IMR-90 (cell line): ENCODE results near the gene NBPF6. TPM values are rescaled to one million over a fixed set of nuclear protein-coding genes. Genes with fewer than 3 reads are reported as not detected.
"Not testable (repeated sequence)": the region's sequence is repeated elsewhere in the genome, so short reads cannot be mapped to it uniquely, and the experiment has no call there.

ENCODE experiments used
- ATAC-seq: fragments of 200-7000 bp; cut with Tn5 transposase; 2 replicates; pipeline ENCODE4 v1.9.1; 2020; ENCODE audit warnings: low read depth, mild to moderate bottlenecking, moderate library complexity
- Bru-seq: library from RNA; stranded (reverse); fragments of 400-500 nt; gene quantifications from one replicate; lab custom pipeline; 2021; lab: Mats Ljungman, UMichigan
- BruChase-seq, 2 experiments: library from RNA; stranded (reverse); fragments of 400-500 nt; gene quantifications; one replicate each; lab custom pipeline; 2021; lab: Mats Ljungman, UMichigan
- BruUV-seq: library from RNA; stranded (reverse); fragments of 400-500 nt; replicated peaks from 2 replicates; lab custom pipeline; 2021; lab: Mats Ljungman, UMichigan
- CTCF ChIA-PET: fragments of 300-600 bp; formaldehyde crosslinking; extraction: SDS; loops from one replicate; lab custom pipeline; 2021; ENCODE audit warnings: antibody characterized with exemption; lab: Yijun Ruan, JAX
- POLR2A ChIA-PET: fragments of 300-600 bp; sonication (Branson Sonifier 250); formaldehyde crosslinking; loops from one replicate; lab custom pipeline; 2022; ENCODE audit warnings: antibody characterized with exemption; ENCODE audit not compliant: unreplicated experiment; lab: Charles Lee
- DNase-seq: peaks from one replicate; pipeline ENCODE4 v3.0.0; 2013
- H2AFZ ChIP-seq: replicated peaks from 2 replicates; pipeline ENCODE3; 2013; ENCODE audit warnings: low read length, mild to moderate bottlenecking; ENCODE audit not compliant: poor library complexity
- H2AK5ac ChIP-seq: 2 replicates; pipeline ENCODE4 v1.6.1; 2013; ENCODE audit warnings: low read depth, low read length, inconsistent platforms
- H2AK9ac ChIP-seq: replicated peaks from 2 replicates; pipeline ENCODE3; 2013; ENCODE audit warnings: mild to moderate bottlenecking, low read depth, low read length, moderate library complexity; ENCODE audit not compliant: poor library complexity
- H2BK120ac ChIP-seq: 2 replicates; pipeline ENCODE4 v1.6.1; 2013; ENCODE audit warnings: low read depth, low read length, inconsistent platforms
- H2BK15ac ChIP-seq: 3 replicates; pipeline ENCODE4 v1.6.1; 2013; ENCODE audit warnings: low read depth, low read length, inconsistent platforms
- H2BK20ac ChIP-seq: 2 replicates; pipeline ENCODE4 v1.6.1; 2013; ENCODE audit warnings: low read depth, mild to moderate bottlenecking, inconsistent platforms, low read length, moderate library complexity
- H2BK5ac ChIP-seq: 2 replicates; pipeline ENCODE4 v1.6.1; 2013; ENCODE audit warnings: mild to moderate bottlenecking, low read depth, low read length, inconsistent platforms; ENCODE audit not compliant: poor library complexity, severe bottlenecking
- H3K14ac ChIP-seq: replicated peaks from 2 replicates; pipeline ENCODE4 v1.6.1; 2013; ENCODE audit warnings: low read depth, low read length, inconsistent platforms
- H3K18ac ChIP-seq: 2 replicates; pipeline ENCODE4 v1.6.1; 2013; ENCODE audit warnings: low read depth, low read length, control low read depth
- H3K23ac ChIP-seq: 2 replicates; pipeline ENCODE4 v1.6.1; 2013; ENCODE audit warnings: low read depth, low read length, inconsistent platforms
- H3K27ac ChIP-seq: 2 replicates; pipeline ENCODE4 v1.5.1; 2013; ENCODE audit warnings: mild to moderate bottlenecking, control low read depth, low read length; ENCODE audit not compliant: insufficient read depth
- H3K27me3 ChIP-seq: 2 replicates; pipeline ENCODE4 v1.6.1; 2013; ENCODE audit warnings: low read length; ENCODE audit not compliant: control insufficient read depth, insufficient read depth
- H3K36me3 ChIP-seq: 2 replicates; pipeline ENCODE4 v1.6.1; 2013; ENCODE audit warnings: low read length, mixed read lengths; ENCODE audit not compliant: control insufficient read depth, insufficient read depth
- H3K4ac ChIP-seq: 2 replicates; pipeline ENCODE4 v1.6.1; 2013; ENCODE audit warnings: low read depth, low read length, inconsistent platforms
- H3K4me1 ChIP-seq: 2 replicates; pipeline ENCODE4 v1.6.1; 2013; ENCODE audit warnings: low read length, mixed read lengths; ENCODE audit not compliant: control insufficient read depth, insufficient read depth
- H3K4me2 ChIP-seq: 2 replicates; pipeline ENCODE4 v1.6.1; 2013; ENCODE audit warnings: low read depth, mild to moderate bottlenecking, control low read depth, low read length, moderate library complexity
- H3K4me3 ChIP-seq: 2 replicates; pipeline ENCODE4 v1.5.1; 2013; ENCODE audit warnings: low read depth, mild to moderate bottlenecking, control low read depth, low read length, moderate library complexity; ENCODE audit not compliant: insufficient read depth
- H3K56ac ChIP-seq: 2 replicates; pipeline ENCODE4 v1.6.1; 2013; ENCODE audit warnings: low read length, inconsistent platforms; ENCODE audit not compliant: insufficient read depth; ENCODE audit errors: extremely low read depth
- H3K79me1 ChIP-seq, 2 experiments: 2 replicates each; pipeline ENCODE4 v1.6.1; 2013; ENCODE audit warnings: low read length in 2 of 2, inconsistent platforms in 1 of 2, low read depth in 1 of 2
- H3K9ac ChIP-seq: 2 replicates; pipeline ENCODE4 v1.6.1; 2013; ENCODE audit warnings: low read depth, low read length, control low read depth
- H3K9me1 ChIP-seq: 2 replicates; pipeline ENCODE4 v1.6.1; 2013; ENCODE audit warnings: low read length, inconsistent platforms; ENCODE audit not compliant: insufficient read depth
- H3K9me3 ChIP-seq: 2 replicates; pipeline ENCODE4 v1.6.1; 2013; ENCODE audit warnings: low read length; ENCODE audit not compliant: control insufficient read depth, insufficient read depth
- H4K20me1 ChIP-seq: 2 replicates; pipeline ENCODE4 v1.6.1; 2013; ENCODE audit warnings: low read length, inconsistent platforms; ENCODE audit not compliant: insufficient read depth
- H4K5ac ChIP-seq: 2 replicates; pipeline ENCODE4 v1.6.1; 2013; ENCODE audit warnings: mild to moderate bottlenecking, low read depth, low read length, control low read depth
- H4K8ac ChIP-seq, 2 experiments: 2 replicates each; pipeline ENCODE4 v1.6.1; 2013; ENCODE audit warnings: low read depth in 2 of 2, low read length in 2 of 2, control low read depth in 1 of 2, inconsistent platforms in 1 of 2
- H4K91ac ChIP-seq: 2 replicates; pipeline ENCODE4 v1.6.1; 2013; ENCODE audit warnings: low read depth, low read length, inconsistent platforms; ENCODE audit not compliant: insufficient read depth
- WGBS, 2 experiments: methylation state at CpG; one replicate each; pipeline versions ENCODE4 v1.1.5 to v1.1.7; 2013; ENCODE audit warnings: missing lambda C conversion rate in 2 of 2; ENCODE audit not compliant: insufficient read length in 1 of 2; ENCODE audit errors: extremely low coverage in 2 of 2; 5-methylcytosine and 5-hydroxymethylcytosine counted together
- dilution Hi-C: fragments of 300-500 bp; cut with HindIII; formaldehyde crosslinking; loops from one replicate; pipeline ENCODE4 v1.14.3; 2018; ENCODE audit warnings: low sequenced_read_pairs; ENCODE audit not compliant: unreplicated experiment
- in situ Hi-C: fragments of 300-500 bp; cut with MboI; formaldehyde crosslinking; loops from 3 replicates; pipeline ENCODE4 v1.14.3; 2019; ENCODE audit warnings: low sequenced_read_pairs, inconsistent platforms, mixed read lengths
- intact Hi-C: fragments of 100-400 bp; cut with micrococcal nuclease; formaldehyde crosslinking; loops from 2 replicates; pipeline ENCODE4 v1.10.0; 2022
- long read RNA-seq: library from polyadenylated mRNA; unstranded; transcript quantifications from one replicate; pipeline ENCODE4 v2.0.0, GENCODE V29; 2021; ENCODE audit not compliant: unreplicated experiment
- polyA plus RNA-seq, 3 experiments: library from polyadenylated mRNA; depleted of rRNA; stranded (reverse); fragments of >200 nt; gene quantifications; 2 replicates each; pipeline ENCODE4 v1.2.3, GENCODE V29; 2012; ENCODE audit warnings: low replicate concordance in 1 of 3
- total RNA-seq: library from RNA; depleted of rRNA; stranded (reverse); fragments of >200 nt; gene quantifications from 2 replicates; pipeline ENCODE4 v1.2.3, GENCODE V29; 2012; rRNA removed

NBPF6 gene, protein sequence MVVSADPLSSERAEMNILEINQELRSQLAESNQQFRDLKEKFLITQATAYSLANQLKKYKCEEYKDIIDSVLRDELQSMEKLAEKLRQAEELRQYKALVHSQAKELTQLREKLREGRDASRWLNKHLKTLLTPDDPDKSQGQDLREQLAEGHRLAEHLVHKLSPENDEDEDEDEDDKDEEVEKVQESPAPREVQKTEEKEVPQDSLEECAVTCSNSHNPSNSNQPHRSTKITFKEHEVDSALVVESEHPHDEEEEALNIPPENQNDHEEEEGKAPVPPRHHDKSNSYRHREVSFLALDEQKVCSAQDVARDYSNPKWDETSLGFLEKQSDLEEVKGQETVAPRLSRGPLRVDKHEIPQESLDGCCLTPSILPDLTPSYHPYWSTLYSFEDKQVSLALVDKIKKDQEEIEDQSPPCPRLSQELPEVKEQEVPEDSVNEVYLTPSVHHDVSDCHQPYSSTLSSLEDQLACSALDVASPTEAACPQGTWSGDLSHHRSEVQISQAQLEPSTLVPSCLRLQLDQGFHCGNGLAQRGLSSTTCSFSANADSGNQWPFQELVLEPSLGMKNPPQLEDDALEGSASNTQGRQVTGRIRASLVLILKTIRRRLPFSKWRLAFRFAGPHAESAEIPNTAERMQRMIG
- total RNA-seq: not detected in 2 replicates
- polyA plus RNA-seq (2012; rRNA removed): not detected in 2 replicates
- polyA plus RNA-seq (2012; cell fraction: cytosol; rRNA removed): not detected in 2 replicates
- polyA plus RNA-seq (2012; cell fraction: nucleus; rRNA removed; ENCODE audit: low replicate concordance): not detected in 2 replicates
- Bru-seq, nascent RNA: not detected
- BruChase-seq, experiment 1, labeled RNA remaining after a 6-hour chase: not detected
- BruChase-seq, experiment 2, labeled RNA remaining after a 2-hour chase: not detected
- long read RNA-seq: 0 reads

DNA sequence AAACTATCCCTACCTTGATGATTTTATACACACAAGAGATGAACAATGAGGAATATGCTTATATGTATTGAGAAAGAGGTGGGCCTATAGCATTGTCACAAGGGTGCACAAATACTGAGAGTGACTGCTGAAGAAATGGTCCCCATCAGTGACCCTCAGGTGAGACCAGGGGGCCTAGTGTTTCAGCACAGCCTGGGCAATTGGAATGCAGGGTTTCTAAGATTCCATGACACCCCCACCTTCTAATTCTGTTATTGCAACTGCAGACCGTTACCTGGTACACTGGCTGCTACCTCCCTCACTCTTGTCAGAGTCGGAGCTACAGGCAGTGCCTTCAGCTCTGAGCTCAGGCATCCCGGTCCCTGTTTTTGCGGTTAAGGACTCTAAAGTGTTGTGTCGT lies at the start of gene NBPF6:
TSS of gene NBPF6 (plus strand) at position 301 of the 400 bp plus-strand sequence. CDS start 259 bp downstream, outside the sequence.
- H3K4me3 ChIP-seq, H4K91ac ChIP-seq, H2BK20ac ChIP-seq, CTCF ChIA-PET, H3K9ac ChIP-seq, H3K79me1 ChIP-seq, H3K36me3 ChIP-seq, dilution Hi-C loops, ATAC-seq, H3K23ac ChIP-seq, H2BK15ac ChIP-seq, POLR2A ChIA-PET, H3K9me1 ChIP-seq, H4K20me1 ChIP-seq, H4K5ac ChIP-seq, H2AFZ ChIP-seq, H3K27ac ChIP-seq, H2BK5ac ChIP-seq, H3K56ac ChIP-seq, H3K4ac ChIP-seq, H4K8ac ChIP-seq, H2AK5ac ChIP-seq, H3K4me1 ChIP-seq, H2BK120ac ChIP-seq, BruUV-seq, H3K4me2 ChIP-seq, H2AK9ac ChIP-seq, H3K18ac ChIP-seq, H3K9me3 ChIP-seq, DNase-seq, H3K27me3 ChIP-seq, intact Hi-C loops, in situ Hi-C loops, H3K14ac ChIP-seq: not testable (repeated sequence)
- no CpG with 5 or more reads among the region's 5 CpGs for WGBS, 2 experiments

DNA sequence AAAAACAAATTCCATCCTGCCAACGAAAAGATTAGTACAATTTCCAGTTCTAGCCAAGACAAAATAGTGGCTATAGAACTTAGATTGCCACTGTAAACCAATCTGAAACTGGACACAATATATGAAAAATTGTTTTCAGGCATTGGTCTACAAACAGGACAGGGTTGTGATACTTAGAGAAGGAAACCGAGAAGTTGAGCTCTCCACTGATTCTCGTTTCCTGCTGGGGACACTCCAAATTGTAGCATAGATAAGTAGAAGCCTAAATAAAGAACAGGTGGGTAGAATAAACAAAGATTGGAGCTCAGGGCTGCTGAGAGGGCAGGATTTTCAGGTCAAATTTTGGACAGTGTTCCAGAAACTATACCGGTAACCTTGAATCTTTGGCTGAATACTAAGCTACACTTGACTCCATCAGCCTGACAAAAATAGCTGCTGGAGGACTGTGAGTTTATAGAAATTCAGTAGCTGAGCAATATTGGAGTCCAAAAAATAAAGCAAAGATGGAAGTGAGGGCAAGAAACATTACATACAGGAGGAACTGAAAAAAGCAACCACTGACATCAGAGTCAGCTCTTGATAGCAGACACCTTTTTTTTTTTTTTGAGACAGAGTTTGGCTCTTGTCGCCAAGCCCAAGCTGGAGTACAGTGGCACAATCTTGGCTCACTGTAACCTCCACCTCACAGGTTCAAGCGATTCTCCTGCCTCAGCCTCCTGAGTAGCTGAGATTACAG lies 38.9 kb upstream of the NBPF6 start:
- H3K4ac ChIP-seq, in situ Hi-C loops, H3K27me3 ChIP-seq, H2BK120ac ChIP-seq, H3K4me3 ChIP-seq, dilution Hi-C loops, H4K5ac ChIP-seq, H4K20me1 ChIP-seq, H3K27ac ChIP-seq, ATAC-seq, H3K14ac ChIP-seq, H3K9ac ChIP-seq, H3K4me2 ChIP-seq, DNase-seq, H2AK5ac ChIP-seq, H2BK20ac ChIP-seq, BruUV-seq, H2BK5ac ChIP-seq, H3K56ac ChIP-seq, H3K36me3 ChIP-seq, POLR2A ChIA-PET, H3K4me1 ChIP-seq, CTCF ChIA-PET, H3K23ac ChIP-seq, H3K9me3 ChIP-seq, H4K8ac ChIP-seq, H3K9me1 ChIP-seq, H2AK9ac ChIP-seq, H3K18ac ChIP-seq, H4K91ac ChIP-seq, H3K79me1 ChIP-seq, H2AFZ ChIP-seq, H2BK15ac ChIP-seq, intact Hi-C loops: not testable (repeated sequence)
- WGBS, 2 experiments: no CpG with 5 or more reads among the region's 6 CpGs
